GM06990 (cell line): Measurements from ENCODE around the gene E2F4.

ENCODE experiments used
- DNase-seq: peaks from one replicate; pipeline ENCODE4 v3.0.0-alpha.2; 2011; ENCODE audit not compliant: insufficient read length; ENCODE audit errors: extremely low read depth
- H3K27me3 ChIP-seq: replicated peaks from 2 replicates; pipeline ENCODE4 v1.6.0; 2011; ENCODE audit warnings: low read length; ENCODE audit not compliant: control insufficient read depth, insufficient read depth
- H3K36me3 ChIP-seq: 2 replicates; pipeline ENCODE4 v1.5.1; 2011; ENCODE audit warnings: low read length; ENCODE audit not compliant: control insufficient read depth, insufficient read depth
- H3K4me3 ChIP-seq: replicated peaks from 2 replicates; pipeline ENCODE4 v1.5.1; 2011; ENCODE audit warnings: low read depth, mild to moderate bottlenecking, control low read depth, low read length
- TF ChIP-seq, protein P1 (sequence below): IDR thresholded peaks from 2 replicates; pipeline ENCODE4 v1.5.1; 2011; ENCODE audit warnings: low read length, control low read depth, mild to moderate bottlenecking, inconsistent platforms; ENCODE audit not compliant: insufficient read depth, poor library complexity, severe bottlenecking

The E2F4 gene

DNA sequence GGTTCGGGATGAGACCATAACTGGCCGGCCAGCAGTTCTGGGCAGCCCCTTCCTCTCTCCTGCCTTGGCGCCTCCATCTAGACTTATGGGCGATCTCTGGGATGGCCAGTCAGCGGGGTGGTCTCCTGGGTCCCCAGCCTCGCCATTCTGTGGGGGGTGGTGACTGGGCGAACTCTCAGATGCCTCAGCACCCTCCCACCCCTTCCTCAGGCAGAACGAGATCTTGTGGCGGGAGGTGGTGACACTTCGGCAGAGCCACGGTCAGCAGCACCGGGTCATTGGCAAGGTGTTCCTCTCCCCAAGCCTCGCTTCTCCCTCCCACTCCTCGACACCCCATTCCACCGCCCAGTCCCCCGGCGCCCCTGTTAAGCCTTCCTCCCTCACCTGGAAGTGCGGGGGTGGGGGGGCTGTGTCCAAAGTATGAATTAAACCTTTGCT is 25.8 kb upstream of the E2F4 start:
- Histone ChIP-seq H3K36me3 (no peaks in the 10 kb centered on the region; the same call in 1 of the 2 replicates), H3K4me3 (no peak overlapping the region), H3K27me3 (no peaks in the 10 kb centered on the region; the same call in 1 of the 2 replicates)
- TF ChIP-seq, protein P1, sequence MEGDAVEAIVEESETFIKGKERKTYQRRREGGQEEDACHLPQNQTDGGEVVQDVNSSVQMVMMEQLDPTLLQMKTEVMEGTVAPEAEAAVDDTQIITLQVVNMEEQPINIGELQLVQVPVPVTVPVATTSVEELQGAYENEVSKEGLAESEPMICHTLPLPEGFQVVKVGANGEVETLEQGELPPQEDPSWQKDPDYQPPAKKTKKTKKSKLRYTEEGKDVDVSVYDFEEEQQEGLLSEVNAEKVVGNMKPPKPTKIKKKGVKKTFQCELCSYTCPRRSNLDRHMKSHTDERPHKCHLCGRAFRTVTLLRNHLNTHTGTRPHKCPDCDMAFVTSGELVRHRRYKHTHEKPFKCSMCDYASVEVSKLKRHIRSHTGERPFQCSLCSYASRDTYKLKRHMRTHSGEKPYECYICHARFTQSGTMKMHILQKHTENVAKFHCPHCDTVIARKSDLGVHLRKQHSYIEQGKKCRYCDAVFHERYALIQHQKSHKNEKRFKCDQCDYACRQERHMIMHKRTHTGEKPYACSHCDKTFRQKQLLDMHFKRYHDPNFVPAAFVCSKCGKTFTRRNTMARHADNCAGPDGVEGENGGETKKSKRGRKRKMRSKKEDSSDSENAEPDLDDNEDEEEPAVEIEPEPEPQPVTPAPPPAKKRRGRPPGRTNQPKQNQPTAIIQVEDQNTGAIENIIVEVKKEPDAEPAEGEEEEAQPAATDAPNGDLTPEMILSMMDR = no peak
- no peak for DNase-seq

DNA sequence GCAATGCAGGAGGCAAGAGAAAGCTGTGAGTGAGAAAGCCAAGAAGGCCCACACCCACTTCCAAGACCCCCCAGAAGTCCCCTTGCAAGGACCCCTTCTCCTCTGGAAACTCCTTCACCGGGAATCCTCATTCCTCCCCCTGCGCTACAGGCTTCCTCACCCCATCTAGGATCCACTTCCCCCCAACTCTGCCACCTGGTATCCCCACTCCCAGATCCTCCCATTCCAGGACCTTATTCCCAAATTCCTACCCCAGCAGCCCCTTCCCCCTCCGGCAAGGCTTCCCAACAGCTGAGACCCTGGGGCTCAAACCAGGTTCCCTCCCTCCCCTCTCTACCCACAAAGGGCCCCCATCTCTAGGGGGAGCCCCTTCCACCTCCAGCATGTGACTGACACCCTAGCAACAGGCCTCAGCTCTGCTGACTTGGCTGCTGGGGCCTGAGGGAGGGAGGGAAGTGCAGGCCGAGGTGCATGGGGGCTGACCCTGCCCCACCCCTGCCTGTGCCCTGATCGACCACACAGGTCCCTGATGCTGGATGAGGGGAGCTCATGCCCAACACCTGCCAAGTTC is 25.3 kb upstream of the E2F4 start:
- Histone ChIP-seq H3K36me3 (no peaks in the 10 kb centered on the region; the same call in 1 of the 2 replicates), H3K27me3 (no peaks in the 10 kb centered on the region; the same call in 1 of the 2 replicates), H3K4me3 (no peak overlapping the region)
- TF ChIP-seq, protein P1 = no peak
- no peak for DNase-seq

DNA sequence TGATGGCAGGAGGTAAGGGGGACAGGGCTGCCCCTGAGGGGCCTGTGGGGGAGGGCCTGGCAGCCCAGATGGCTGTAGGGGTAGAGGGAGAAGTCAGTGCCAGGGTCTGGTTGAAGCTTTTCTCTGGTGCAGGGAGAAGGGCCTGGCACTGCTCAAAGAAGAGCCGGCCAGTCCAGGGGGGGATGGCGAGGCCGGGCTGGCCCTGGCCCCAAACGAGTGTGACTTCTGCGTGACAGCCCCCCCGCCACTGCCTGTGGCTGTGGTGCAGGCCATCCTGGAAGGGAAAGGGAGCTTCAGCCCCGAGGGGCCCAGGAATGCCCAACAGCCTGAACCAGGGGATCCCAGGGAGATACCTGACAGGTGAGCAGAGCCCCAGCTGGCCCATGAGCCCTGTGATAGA is 24.4 kb upstream of the E2F4 start:
- no peak for DNase-seq
- TF ChIP-seq, protein P1 = no peak
- Histone ChIP-seq H3K36me3 (no peaks in the 10 kb centered on the region; the same call in 1 of the 2 replicates), H3K4me3 (no peak overlapping the region), H3K27me3 (no peaks in the 10 kb centered on the region; the same call in 1 of the 2 replicates)

DNA sequence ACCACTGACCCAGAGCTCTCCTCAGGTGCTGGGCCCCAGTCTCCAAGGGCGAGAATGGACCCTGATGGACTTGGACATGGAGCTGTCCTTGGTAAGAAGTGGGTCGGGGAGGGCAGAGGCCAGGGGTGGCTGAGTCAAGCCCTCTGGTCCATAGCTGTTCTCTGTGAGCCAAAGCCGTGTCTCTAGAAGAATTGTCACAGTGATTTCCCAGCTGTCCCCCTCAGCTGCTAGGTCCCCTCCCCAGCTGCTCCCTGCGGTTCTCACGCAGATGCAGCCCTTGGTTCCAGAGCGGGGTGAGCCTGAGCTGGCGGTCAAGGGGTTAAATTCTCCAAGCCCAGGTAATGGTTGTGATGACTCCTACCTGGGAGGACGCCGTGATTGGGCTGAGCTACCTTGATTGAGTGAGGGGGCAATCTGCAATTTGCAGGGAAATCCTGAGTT is 22.9 kb upstream of the E2F4 start:
- TF ChIP-seq, protein P1 = no peak
- DNase-seq = no peak
- no peak overlapping the region for H3K4me3 ChIP-seq

DNA sequence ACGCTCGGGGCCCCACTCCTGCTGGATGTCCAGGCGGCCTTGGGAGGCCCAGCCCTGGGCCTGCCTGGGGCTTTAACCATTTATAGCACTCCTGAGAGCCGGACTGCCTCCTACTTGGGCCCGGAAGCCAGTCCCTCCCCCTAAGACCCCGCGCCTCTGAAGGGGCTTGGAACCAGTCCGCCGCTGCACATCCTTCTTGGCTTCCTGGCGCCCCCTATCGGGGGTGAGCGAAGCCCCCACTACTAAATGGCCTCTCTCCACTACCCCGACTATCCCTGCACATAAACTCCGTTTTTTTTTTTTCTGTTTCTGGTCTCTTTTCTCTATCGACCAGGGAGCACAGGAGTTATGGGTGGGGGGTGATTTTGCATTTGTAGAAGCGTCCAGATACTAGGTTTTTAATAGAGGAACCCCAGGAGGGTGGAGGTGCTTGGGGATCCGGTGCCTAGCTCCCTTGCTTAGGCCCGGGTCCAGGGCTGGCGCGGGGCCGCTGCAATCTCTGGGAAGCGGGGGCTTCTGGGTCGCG is 22.2 kb upstream of the E2F4 start:
- TF ChIP-seq, protein P1 = peak; percentile 77
- Histone ChIP-seq H3K27me3 (no peaks in the 10 kb centered on the region; the same call in 1 of the 2 replicates), H3K4me3 (peak overlapping the region; percentile 61), H3K36me3 (no peaks in the 10 kb centered on the region)
- DNase-seq = no peak

More for the DNA sequence above, 22.9 kb upstream of the E2F4 start:
- Histone ChIP-seq H3K27me3 (no peaks in the 10 kb centered on the region; the same call in 1 of the 2 replicates), H3K36me3 (no peaks in the 10 kb centered on the region)
